ENCODE measurements around the gene ABCC8.
A peak's percentile ranks its signal among the peaks of the same experiment; 100 is the strongest.
"Not testable (repeated sequence)": the region's sequence is repeated elsewhere in the genome, so short reads cannot be mapped to it uniquely, and the experiment has no call there.

Gene ABCC8

DNA sequence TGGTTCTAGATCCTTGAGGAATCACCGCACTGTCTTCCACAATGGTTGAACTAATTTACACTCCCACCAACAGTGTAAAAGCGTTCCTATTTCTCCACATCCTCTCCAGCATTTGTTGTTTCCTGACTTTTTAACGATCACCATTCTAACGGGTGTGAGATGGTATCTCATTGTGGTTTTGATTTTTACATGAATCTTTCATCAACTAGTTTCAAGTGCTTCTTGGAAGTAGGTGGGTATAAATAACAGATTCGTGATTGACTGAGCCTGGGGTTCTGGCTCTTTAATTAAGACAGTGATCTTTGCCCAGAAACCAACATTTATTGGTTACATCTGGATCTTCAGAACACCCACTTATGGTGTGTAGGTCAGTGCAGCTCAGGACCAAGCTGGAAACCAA, 50.4 kb downstream of the ABCC8 start:
- not testable (repeated sequence) for DNase-seq

DNA sequence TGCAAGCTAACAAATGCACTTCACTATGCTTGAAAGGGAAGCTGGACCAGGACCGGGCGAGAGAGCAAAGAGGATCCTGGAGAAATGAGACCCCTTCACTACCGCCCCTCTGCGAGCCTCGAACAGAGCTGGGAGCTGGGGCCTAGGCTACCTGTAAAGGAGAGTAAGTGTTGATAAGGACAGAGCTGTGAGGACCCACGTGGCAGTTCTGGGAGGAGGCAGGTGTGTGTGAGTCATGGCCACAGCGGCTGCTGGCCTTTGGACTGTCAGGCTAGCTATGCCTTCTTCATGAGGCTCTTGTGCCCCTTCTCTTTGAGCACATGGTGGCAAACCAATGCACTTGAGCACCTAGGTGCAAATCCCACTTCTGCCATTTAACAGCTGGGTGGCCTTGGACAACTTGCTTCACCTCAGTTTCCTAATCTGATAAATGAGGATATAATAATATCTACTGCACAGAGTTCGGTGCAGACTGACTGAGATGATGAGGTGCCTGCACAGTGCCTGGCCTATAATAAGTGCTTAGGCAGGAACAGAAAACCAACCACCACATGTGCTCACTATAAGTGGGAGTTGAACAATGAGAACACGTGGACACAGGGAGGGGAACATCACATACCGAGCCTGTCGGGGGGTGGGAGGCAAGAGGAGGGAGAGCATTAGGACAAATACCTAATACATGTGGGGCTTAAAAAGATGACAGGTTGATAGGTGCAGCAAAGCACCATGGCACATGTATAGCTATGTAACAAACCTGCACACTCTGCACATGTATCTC, 52.9 kb downstream of the ABCC8 start:
- no peak for DNase-seq

DNA sequence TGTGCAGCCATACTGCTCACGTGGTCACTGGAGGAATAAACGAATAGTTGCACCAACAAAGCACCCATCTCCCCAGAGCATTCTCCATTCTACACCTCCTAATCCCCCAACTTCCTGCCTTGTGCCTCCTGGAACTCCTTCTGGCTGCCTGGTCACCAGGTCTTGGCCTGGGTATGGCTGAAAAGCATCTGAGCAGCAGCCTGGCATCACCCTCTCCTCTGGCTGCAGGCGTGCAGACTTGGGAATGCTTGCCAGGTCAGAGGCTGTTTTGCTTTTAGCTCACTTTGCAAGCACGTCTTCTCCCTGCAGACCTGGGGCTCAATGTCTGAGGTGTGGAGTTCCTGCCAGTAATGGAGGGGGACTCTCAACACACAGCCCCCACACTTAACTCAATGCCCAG, 54.9 kb downstream of the ABCC8 start:
- no peak for DNase-seq

DNA sequence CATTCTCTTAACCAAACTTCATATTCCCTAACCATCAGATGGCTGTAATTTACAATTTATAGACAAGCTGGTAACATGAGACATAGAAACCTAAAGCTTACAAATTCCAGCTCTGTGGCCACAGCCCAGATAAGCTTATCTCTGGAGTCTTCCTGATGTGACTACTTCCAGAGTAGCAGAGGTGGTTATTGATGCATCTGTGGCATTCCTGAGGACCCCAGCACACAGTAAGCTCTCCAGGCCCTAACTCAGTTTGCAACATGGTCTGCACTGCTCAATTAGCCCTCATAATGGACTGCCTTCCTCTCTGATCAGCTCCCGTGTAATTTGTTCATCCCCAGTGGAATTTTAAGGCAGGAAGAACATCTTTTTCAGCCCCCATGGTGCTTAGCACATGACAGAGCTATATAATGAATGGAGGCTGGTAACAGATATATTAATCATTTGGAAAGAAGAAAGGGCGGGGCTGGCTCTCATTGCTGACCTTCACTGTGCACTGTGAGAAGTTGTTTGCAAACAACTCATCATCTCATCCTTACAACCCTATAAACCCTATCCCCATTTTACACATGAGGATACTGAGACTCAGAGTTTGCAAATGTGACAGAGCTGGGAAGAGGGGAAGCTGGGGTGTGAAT, 58.1 kb downstream of the ABCC8 start:
- no peak for DNase-seq

DNA sequence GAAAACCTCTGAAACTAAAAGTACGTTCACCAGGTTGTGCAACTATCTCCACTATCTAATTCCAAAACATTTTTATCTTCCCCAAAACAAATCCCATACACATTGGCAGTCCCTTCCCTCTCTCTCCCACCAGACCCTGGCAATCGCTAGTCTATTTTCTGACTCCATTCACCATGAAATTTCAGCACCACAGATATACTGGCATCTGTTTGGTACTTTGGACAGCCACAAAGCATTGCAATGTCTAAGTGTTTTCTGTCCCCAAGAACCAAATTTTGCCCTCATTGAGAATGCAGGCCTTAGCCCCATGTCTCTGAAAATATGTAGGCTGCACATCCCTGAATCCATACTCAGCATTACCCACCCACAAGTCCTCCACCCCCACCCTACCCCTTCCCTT, 60.2 kb downstream of the ABCC8 start:
- DNase-seq: no peak

DNA sequence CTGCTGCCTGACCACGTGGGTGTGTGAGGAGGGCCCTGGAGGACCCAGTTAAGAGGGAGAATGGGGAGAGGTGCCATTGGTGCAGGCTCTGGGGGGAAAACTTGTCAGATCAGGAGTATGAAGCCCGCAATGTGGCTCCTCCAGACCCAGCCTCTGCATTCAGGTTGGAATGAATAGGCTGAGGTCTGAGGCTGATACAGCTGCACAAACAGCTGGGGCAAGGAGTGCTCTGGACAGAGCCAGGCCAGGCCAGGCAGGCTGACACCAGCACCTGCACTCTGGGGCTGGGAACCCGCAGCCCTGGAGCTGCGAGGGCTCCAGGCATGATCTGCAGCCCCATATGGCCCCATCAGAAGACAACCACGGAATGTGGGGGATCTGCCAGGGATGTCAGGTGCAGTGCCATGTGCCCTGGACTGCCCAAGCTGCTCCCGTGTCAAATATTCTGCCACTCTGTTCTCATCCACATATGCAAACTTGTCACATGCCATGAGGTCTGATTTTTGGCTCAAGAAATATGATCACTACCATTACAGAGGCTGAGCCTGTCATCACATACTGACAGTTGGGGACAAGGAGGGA, 61.0 kb downstream of the ABCC8 start:
- no peak for DNase-seq

DNA sequence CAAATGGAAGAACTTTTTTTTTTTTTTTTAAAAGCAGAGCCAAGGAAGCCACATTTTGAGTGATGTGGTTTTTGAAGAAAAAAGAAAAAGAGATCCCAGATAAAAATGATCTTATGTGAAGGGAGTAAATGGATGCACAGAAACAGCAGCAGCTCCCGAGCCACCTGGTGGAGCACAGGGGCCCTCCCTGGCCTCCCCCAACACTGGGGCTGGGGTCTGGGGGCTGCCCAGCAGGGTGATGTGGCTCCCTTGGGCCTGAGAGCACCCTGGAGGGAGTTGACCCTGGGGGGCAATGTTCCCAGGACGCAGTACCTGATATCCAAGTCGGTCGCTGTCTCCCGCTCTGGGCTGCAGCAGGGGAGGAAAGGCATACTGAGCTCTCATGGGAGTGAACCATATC, 61.7 kb downstream of the ABCC8 start:
- DNase-seq: no peak

DNA sequence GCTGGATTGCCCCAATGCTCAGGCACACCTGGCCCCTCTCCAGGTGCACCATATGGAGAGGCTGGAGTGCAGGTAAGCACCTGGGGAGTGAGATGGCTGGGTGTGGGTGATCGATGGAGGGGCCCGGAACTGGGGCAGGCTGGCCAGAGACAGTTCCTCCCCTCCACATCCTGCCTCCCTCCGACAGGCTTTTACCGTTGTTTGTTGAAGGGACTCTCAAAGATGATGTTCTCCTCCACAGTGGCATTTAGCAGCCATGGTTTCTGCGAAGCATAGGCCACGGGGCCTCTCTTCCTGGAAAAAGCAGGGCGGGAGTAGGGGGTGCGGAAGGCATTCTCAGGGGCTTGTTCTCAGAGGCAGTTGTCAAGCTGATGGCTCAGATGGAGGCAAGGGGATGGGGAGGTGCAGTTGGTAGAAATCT, 62.3 kb downstream of the ABCC8 start:
- DNase-seq: no peak

DNA sequence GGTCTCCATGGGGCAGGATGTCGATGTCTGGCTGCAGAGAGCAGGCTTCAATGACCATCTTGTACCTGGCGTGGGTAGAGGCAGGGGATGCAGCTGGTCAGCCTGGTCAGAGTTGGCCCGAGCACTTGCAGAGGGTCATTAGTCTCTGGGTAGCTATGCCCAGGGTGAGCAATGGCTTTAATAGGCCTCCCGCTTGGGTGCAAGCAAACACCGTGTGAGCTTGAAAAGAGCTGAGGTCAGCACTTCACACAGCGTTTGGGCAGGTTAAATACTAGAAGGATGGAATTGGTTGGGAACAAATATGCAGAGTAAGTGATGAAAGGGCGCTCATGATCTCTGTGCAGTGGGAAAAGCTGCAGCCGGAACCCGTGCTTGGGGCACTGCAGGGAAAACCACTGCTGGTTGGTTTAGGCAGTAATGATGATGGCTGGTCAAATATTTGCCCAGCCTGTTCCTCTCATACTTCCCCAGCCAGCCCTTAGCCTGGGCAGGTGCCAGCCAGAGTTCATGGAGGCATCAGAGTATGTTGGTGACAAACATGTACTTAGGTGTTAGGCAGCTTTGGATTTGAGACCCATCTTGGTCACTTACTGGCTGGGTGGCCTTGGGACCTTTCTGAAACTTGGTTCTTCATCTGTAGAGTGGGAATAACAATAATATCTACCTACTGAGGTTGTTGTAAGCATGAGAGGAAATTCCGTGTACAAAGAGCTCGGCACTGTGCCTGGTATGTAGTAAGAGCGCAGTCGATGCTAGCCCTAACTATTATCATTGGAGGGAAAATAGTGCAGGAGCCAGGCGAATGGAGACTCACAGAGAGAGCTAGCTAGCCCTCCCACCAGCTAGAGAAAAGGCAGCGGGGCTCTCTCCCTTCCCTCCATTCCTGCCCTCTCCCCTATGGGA, 63.0 kb downstream of the ABCC8 start:
- DNase-seq: no peak

DNA sequence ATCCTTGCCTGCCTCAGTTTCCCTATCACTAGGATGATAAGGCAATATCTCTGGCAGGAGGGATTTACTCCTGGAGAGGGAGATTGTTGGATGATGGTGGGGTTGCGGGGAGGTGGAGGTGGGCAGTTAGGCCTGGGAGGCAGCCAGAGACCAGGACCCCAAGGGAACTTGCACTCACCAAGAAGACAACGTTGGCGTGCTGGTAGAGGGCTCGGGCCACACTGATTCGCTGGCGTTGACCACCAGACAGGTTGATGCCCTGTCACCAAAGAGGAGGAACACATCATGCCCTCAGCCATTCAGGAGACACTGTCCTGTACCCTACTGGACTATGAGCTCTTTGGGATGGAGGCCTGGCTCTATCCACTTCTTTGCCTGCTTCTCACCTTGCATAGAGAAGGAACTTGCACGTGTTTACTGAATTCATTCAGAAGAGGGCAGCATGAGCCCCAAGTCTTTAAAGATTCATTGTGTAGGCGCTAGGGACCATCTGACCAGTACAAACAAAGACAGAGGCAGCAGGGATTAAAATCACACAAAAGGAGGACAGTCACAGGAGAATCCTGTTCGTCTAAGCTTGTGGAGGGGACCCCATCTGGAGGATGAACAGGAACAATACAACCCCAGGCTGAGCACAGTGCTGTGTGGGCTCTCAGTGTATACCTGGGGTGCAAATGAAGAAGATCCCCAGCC, 64.0 kb downstream of the ABCC8 start:
- DNase-seq: no peak

DNA sequence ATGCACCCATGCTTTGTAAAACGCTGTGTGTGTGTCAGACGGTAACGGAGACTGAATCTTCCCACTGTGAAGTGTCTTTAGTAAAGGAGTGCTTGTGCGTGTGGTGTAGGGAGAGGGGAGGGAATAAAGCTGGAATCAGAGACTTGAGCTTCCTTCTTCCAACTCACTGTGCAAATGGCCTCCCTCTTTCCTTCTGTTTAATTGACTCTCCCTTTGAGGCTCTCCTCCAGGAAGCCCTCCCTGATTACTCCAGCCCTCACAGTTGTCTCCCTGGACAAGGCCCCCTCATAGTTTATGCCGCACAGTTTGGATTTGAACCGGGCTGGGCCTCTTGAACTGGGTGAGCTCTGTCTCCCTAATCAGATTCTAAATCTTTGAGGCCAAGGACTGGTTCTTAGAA, 65.2 kb downstream of the ABCC8 start:
- no peak for DNase-seq

DNA sequence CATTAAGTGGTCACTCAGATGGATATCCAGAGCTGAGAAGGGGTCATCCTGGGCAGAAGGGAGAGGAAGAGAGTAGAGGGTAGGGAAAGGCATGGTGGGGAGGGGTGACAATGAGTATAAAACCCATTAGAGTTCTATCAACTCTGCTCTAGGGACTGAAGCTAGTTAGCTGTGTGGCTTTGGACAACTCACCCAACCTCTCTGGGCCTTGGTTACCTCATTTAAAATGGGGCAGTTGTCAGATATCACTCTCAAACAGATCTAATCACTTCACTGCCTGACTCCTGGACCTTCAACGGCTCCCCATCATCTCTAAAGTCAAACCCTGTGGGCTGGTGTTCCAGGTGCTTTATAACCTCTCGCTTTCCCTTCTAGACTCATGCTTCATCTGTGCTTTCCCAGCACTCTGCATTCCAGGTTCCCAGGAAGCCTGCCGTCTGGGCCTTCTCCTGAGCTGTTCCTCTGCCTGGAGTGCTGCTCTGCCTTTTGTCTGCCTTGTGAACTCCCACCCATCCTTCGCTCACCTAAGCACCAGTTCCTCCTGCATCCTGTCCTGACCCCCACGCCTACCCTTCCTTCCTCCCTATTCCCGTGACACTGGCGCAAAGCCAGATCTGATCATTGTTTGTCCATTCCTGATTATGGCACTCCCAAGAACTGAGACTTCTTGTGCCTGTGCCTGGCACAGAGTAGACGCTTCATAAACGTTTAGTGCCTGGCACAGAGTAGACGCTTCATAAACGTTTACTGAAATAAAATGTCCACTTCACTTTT, 65.9 kb downstream of the ABCC8 start:
- DNase-seq: no peak

DNA sequence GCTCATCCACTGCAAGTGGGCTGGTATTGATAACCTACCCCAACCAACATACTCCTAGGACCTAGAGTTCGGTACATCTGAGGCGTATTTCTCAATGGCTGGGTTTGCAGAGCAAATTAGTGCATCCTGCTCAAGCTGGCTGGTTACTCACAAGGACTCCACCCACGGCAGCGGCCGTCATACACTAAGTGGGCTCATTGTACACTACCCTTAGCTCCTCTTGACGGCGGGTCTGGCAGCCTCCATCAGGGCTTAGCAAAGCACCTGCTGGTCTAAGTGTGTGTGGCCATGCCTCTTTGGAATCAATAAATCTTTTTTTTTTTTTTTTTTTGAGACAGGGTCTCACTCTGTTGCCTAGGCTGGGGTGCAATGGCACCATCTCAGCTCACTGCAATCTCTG, 68.0 kb downstream of the ABCC8 start:
- no peak for DNase-seq

DNA sequence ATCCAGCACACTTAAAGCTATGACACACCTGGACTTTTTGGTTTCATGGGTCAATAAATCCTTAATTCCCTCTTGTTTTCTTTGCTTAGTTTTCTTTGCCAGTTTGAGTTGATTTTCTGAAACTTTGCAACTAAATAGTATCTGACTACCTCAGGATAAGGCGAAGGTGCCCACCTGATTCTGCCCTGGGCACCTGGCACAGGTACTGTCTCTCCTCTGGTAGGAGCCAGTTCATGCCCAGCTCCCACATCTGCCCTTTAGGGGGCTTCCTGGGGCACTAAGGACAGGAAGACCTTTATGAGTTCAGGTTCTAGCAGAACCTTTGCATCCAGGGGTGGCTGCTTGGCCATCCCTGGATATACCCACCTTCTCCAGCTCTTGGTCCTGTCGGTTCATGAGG, 68.6 kb downstream of the ABCC8 start:
- DNase-seq: no peak

DNA sequence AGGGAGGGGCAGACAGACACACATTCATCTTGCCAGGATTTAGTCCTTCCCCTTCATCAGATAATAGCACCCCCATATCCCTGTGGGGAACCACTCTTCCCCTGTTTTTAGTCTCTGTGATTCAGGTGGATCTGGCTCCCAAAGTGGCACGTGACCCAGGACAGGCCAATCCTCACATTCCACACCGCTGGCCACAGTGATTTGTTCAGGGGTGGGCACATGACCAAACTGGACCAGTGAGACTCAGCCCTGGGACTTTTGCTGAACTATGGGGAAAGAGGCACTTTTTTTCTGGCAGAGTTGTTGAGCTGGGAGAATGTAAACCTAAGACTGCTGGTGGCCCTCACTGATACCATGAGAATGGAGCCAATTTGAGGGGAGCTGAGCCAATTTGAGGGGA, 69.1 kb downstream of the ABCC8 start:
- DNase-seq: no peak

DNA sequence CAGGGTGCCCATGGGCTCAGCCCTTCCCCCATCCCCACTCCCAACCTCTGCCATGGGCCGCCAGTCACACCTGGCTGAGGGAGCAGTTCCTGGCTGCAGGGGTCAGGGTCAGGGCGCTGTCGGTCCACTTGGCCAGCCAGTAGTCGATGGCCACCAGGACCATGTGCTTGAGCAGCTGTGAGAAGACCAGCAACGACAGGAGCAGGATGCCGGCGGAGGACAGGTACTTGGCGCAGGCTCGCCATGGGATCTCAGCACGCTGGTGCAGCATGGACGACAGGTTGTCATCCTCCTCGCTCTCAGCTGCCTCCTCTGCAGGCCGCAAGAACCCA, 69.9 kb downstream of the ABCC8 start:
- DNase-seq: no peak

DNA sequence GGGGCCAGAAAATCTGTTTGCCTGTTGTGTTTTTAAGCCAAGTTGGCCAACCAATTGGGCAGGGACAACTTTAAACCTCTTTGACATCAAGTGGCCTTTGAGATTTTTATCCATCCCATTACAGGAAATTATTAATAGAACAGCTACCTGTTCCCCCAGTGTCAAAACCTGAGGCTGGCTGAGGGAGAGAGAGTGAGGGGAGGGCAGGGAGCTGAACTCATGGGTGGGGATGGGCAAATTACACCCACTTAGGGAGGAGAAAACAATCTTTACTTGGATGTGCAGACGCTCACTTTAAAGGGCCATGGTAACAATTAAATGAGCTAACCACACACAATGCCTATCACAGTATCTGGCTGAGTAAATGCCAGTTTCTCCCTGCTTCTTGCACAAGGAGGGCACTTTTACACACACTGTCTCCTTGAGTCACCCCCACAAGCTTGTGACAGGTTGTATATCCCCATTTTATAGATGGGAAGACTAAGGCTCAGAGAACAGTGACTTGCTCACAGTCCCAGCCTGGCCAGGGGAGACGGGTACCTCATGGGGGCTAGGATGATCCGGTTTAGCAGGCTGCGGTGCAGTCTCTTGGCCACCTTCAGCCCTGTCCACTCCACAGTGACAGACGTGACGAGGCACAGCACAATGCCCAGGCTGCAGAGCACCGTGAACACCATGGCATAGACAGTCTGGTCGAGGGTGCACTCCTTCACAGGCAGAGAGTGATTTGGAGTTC, 70.4 kb downstream of the ABCC8 start:
- DNase-seq: no peak

DNA sequence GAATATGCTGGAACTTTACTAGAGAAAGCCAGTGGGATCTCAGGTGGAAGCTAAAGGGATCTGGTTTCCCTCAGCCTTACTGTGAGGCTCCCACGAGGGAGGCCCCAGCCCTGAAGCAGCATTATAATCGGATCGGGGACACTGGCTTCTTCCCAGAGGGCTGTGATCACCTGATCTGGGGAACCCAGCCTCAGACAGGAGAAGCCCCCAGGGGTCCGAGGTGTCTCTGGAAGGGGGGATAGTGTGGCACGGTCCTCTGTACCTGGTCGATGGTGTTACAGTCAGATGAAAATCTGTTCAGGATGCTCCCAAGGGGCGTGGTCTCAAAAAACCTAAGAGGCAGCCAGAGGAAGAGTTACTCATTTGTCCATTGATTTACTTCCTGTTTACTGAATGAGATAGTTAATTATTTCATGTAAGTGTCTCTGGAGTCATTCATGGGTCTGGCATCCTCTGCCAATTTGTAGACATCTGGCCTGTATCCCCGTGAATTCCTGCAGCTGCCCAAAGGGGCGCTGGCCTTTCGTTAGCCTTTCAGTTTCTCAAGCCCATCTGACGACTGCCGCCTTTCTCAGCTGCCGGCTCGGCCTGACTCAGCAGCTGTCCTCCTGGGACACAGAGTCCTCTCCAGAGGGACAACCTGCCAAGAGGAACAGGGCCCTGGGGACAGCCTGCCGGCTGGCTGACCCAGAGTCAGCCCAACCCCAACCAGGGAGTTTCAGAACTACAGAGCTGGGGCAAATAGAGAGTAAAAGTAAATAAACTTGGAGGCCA, 71.2 kb downstream of the ABCC8 start:
- DNase-seq: peak; percentile 76

DNA sequence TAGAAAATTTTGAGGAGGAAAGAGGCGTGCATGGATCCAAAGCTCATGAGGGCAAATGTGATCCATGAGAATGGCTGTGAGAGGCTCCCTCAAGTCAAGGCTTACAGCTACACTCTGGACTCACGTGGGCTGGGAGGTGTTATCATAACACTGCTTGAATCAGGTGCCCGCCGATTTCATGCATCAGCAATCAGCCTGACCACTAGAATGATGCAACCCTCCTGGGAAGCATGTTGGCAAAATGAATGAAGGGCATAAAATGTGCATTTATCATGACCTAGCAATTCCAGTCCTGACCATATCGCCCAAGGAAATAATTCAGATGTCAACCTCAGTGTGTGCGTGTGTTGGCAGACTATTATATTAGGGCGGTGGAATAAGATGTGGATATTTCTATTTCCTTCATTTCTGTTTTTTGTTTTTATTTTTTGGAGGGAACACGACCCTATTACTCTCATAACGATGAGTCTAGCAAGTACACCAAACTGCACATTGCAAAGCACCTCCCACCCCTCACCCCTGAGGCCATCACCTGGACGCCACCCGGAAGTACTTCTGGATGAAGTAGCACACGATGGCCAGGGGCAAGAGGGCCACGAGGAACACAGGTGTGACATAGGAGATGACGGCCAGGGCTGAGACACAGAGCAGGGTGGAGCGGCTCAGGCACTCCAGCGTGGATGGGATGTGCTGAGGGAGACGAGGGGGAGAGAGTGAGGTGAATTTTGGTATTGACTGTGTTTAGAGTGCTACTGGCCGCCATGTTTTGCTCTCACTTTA, 72.5 kb downstream of the ABCC8 start:
- DNase-seq: no peak

DNA sequence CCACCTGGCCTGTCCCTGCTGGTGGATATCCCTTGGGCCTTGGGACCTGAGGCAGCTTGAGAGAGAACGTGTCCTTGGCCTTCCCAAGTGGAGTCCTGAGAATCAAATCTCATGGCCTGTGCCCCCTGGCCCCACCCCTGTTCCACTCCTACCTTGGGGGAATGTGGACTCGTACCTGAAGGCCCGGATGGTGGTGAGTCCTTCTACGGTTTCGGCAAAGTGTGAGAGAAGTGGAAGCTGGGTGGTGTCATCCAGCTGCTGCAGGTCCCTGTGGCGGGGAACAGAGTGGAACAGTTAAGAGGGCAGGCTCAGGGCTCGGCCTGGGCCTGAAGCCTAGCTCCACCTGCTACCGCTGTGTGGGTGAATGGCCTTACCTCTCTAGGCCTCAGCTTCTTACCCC, 74.2 kb downstream of the ABCC8 start:
- no peak for DNase-seq
